NB4 (cell line): ENCODE results near the gene SLC23A3.

Experiments used
- MAX ChIP-seq: IDR thresholded peaks from 2 replicates; pipeline ENCODE4 v1.6.1; 2011; ENCODE audit warnings: low read depth, low read length
- MYC ChIP-seq: IDR thresholded peaks from 2 replicates; pipeline ENCODE4 v1.6.1; 2011; ENCODE audit warnings: low read depth, low read length
- POLR2A ChIP-seq: IDR thresholded peaks from 2 replicates; pipeline ENCODE4 v1.6.1; 2011; ENCODE audit warnings: mild to moderate bottlenecking; ENCODE audit not compliant: insufficient read length; ENCODE audit errors: extremely low read depth
- TF ChIP-seq, protein P1 (sequence below): IDR thresholded peaks from one replicate; pipeline ENCODE4 v1.5.1; 2012; ENCODE audit warnings: low read depth, low read length

DNA sequence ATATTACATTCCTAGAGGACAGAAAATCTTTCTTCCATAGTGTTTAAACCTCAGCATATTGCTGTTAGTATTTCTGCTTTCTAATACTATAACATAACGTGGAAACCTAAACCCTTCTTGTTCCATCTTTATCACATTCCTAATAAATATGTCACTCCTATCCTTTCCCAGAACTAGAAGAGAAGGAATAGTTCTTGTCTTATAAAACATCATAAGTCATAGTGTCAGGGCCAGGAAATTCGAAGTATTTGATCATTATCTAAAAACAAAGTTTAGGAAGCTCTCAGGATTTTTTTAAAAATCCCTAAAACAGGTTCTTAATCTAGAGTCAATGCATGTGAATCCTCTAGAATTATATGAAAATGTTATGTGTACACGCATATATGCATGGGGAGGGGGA lies 11.2 kb downstream of the SLC23A3 start:
- TF ChIP-seq MAX (no peak), POLR2A (no peak), MYC (no peak)
- TF ChIP-seq, protein P1, sequence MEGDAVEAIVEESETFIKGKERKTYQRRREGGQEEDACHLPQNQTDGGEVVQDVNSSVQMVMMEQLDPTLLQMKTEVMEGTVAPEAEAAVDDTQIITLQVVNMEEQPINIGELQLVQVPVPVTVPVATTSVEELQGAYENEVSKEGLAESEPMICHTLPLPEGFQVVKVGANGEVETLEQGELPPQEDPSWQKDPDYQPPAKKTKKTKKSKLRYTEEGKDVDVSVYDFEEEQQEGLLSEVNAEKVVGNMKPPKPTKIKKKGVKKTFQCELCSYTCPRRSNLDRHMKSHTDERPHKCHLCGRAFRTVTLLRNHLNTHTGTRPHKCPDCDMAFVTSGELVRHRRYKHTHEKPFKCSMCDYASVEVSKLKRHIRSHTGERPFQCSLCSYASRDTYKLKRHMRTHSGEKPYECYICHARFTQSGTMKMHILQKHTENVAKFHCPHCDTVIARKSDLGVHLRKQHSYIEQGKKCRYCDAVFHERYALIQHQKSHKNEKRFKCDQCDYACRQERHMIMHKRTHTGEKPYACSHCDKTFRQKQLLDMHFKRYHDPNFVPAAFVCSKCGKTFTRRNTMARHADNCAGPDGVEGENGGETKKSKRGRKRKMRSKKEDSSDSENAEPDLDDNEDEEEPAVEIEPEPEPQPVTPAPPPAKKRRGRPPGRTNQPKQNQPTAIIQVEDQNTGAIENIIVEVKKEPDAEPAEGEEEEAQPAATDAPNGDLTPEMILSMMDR: no peak
